ENCODE data around the gene RAP1GAP2. TPM values are rescaled to one million over a fixed set of nuclear protein-coding genes. Genes with fewer than 3 reads are reported as not detected.

The RAP1GAP2 gene
- total and polyA plus RNA-seq, 10 donors, result 1.2 to 32.7 (median 14.1) TPM

GRCh38 chr17:2898255-2898926 is 102.2 kb downstream of the RAP1GAP2 start:
- intact Hi-C loops (cut with DNase I; ENCODE audit: low total_unique reads), result no loop called here

GRCh38 chr17:2899906-2900305 is 103.7 kb downstream of the RAP1GAP2 start:
- DNase-seq, result no peak
- no peaks in the 10 kb centered on the region for H3K9me3 ChIP-seq
- H3K36me3 ChIP-seq, result peaks cover 0 to 7% (median 0%) of the 10 kb centered on the region in 6 donors
- TF ChIP-seq POLR2AphosphoS5 (IDR thresholded peaks at IDR 0.05) (no peak), CTCF (IDR thresholded peaks at IDR 0.05 in 8 of 11, conservative IDR thresholded peaks at IDR 0.05 in 3 of 11) (no peak), POLR2A (IDR thresholded peaks at IDR 0.05) (no peak)
- H3K27ac ChIP-seq, result no peak overlapping the region
- no peaks in the 10 kb centered on the region for H3K4me1 ChIP-seq
- intact Hi-C loops (cut with DNase I; ENCODE audit: low total_unique reads), result no loop called here
- 74 to 84% (median 76%) methylated on average over 9 of the region's 9 CpGs for WGBS, 5 donors
- H3K4me3 ChIP-seq, result no peak overlapping the region
- H3K27me3 ChIP-seq (replicated peaks in 1 of 7), result peaks cover 0 to 18% (median 0%) of the 10 kb centered on the region in 7 donors

More at GRCh38 chr17:2898255-2898926, 102.2 kb downstream of the RAP1GAP2 start:
- Histone ChIP-seq H3K4me3 (no peak overlapping the region), H3K4me1 (no peaks in the 10 kb centered on the region), H3K27me3 (replicated peaks in 1 of 7) (peaks cover 0 to 30% (median 0%) of the 10 kb centered on the region in 7 donors), H3K36me3 (peaks cover 0 to 7% (median 0%) of the 10 kb centered on the region in 6 donors), H3K9me3 (no peaks in the 10 kb centered on the region), H3K27ac (no peak overlapping the region)
- 74 to 87% (median 79%) methylated on average over 15 of the region's 15 CpGs for WGBS, 5 donors
- TF ChIP-seq POLR2A (IDR thresholded peaks at IDR 0.05), result no peak
- TF ChIP-seq CTCF (IDR thresholded peaks at IDR 0.05 in 8 of 11, conservative IDR thresholded peaks at IDR 0.05 in 3 of 11), result no peak
- no peak for TF ChIP-seq POLR2AphosphoS5 (IDR thresholded peaks at IDR 0.05)
- no peak for DNase-seq

GRCh38 chr17:2900842-2901241 is 104.6 kb downstream of the RAP1GAP2 start:
- Histone ChIP-seq H3K36me3 (peaks cover 0 to 7% (median 0%) of the 10 kb centered on the region in 6 donors), H3K27me3 (replicated peaks in 1 of 7) (peaks cover 0 to 13% (median 0%) of the 10 kb centered on the region in 7 donors), H3K9me3 (no peaks in the 10 kb centered on the region), H3K27ac (no peak overlapping the region), H3K4me3 (no peak overlapping the region), H3K4me1 (no peaks in the 10 kb centered on the region)
- WGBS, 5 donors, result 79 to 91% (median 89%) methylated on average over 4 to 9 of the region's 9 CpGs
- DNase-seq, result no peak
- TF ChIP-seq CTCF (IDR thresholded peaks at IDR 0.05 in 8 of 11, conservative IDR thresholded peaks at IDR 0.05 in 3 of 11) (no peak), POLR2A (IDR thresholded peaks at IDR 0.05) (no peak), POLR2AphosphoS5 (IDR thresholded peaks at IDR 0.05) (no peak)
- intact Hi-C loops (cut with DNase I; ENCODE audit: low total_unique reads), result no loop called here

GRCh38 chr17:2901582-2901981 is 105.3 kb downstream of the RAP1GAP2 start:
- no peak for TF ChIP-seq POLR2AphosphoS5 (IDR thresholded peaks at IDR 0.05)
- TF ChIP-seq POLR2A (IDR thresholded peaks at IDR 0.05), result no peak
- TF ChIP-seq CTCF (IDR thresholded peaks at IDR 0.05 in 8 of 11, conservative IDR thresholded peaks at IDR 0.05 in 3 of 11), result no peak
- Histone ChIP-seq H3K4me1 (no peaks in the 10 kb centered on the region), H3K27ac (no peak overlapping the region), H3K9me3 (no peaks in the 10 kb centered on the region), H3K27me3 (replicated peaks in 1 of 7) (peaks cover 0 to 8% (median 0%) of the 10 kb centered on the region in 7 donors), H3K4me3 (no peak overlapping the region), H3K36me3 (peaks cover 0 to 10% (median 0%) of the 10 kb centered on the region in 6 donors)
- WGBS, 5 donors, result 65 to 93% (median 85%) methylated on average over 4 of the region's 4 CpGs
- DNase-seq, result no peak
- intact Hi-C loops (cut with DNase I; ENCODE audit: low total_unique reads), result no loop called here

Data from spleen (tissue), 11 donors.